GM19372 (cell line): ENCODE data around the gene CACNA1H.
"Not testable (repeated sequence)": the region's sequence is repeated elsewhere in the genome, so short reads cannot be mapped to it uniquely, and the experiment has no call there.

Experiments used
- ATAC-seq: cut with Tn5 transposase; IDR thresholded peaks from one replicate; pipeline ENCODE4 v1.9.1; 2021; ENCODE audit warnings: mild to moderate bottlenecking, low read depth, moderate library complexity; ENCODE audit not compliant: unreplicated experiment

The CACNA1H gene

GRCh38 chr16:1221628-1222552 lies 69.0 kb downstream of the CACNA1H start:
- no peak for ATAC-seq

GRCh38 chr16:1222553-1223354 lies 69.8 kb downstream of the CACNA1H start:
- ATAC-seq: no peak

GRCh38 chr16:1223355-1224214 lies 70.7 kb downstream of the CACNA1H start:
- no peak for ATAC-seq

GRCh38 chr16:1224558-1224957 lies 71.7 kb downstream of the CACNA1H start:
- no peak for ATAC-seq

DNA sequence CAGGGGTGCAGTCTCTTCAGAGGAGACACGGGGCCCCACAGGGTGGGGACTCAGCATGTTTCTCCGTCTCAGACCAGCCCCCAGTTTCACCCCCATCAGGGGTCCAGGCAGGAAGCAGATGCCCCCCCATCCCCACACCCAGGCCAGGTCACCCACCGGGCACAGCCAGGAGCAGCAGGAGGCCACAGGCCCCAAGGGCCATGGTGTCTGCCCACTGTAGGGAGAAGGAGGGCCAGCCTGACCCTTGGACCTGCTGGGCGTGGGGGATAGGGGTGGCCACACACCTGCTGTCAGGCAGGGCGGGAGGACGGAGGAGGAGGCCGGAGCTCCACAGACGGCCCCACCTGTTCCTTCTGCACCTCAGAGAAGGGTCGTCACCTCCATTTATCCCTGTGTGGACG lies 72.1 kb downstream of the CACNA1H start, which contains the start of gene TPSG1:
TPSG1 (minus strand) TSS at position 218 of the 401 bp plus-strand sequence; CDS start at position 202, 16 bp downstream.
- no peak for ATAC-seq

GRCh38 chr16:1225728-1226311 lies 72.9 kb downstream of the CACNA1H start:
- ATAC-seq: not testable (repeated sequence)

DNA sequence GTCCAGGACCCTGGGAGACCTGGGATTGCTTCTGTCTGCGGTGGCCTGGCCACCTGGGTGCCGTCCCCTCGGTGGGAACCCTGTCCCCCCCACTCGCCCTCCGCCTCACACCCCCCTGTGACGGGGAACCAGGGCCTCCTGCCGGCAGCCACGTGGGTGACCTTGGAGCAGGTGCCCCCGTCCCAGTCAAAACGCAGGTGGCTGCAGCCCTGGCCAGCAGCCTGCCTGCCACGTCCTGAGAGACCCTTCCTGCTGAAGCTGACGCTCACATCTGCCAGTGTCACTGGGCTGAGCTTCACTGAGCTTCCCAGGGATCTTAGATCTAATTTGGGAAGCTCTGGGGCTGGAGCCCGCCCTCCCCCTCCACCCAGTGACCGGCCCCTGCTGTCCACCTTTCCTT lies 73.8 kb downstream of the CACNA1H start:
- not testable (repeated sequence) for ATAC-seq

DNA sequence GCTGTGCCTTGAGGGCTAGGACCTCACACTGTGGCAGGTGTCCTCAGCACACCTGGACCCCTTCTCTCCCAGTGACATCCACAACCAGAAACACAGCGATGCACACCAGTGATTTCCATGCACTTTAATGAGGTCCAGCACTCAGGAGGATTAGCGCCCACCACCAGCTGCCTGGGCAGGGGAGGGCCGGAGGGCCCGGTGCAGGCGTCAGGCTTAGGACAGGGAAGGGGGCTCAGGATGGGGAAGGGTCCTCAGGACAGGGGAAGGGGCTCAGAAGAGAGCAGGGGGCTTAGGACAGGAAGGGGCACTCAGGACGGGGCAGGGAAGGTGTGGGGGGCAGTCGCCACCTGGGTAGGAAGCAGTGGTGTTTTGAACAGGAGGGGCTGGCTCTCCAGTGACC lies 75.3 kb downstream of the CACNA1H start:
- not testable (repeated sequence) for ATAC-seq

DNA sequence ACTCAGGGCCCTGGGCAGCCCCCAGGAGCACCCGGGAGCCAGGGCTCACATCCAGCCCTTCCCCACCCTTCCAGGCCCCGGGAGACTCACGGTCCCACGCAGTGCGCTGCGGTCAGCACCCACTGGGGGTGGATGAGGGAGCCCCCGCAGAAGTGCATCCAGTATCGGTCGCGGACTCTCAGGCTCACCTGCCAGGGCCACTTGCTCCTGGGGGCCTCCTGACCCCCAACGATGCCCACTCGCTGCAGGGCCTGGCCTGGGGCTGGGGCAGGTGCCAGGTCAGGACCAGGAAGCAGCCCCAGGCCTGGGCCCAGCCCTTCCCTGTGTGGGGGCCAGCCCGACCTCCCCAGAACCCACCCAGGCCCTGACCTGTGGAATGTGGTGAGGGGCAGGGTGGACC lies 76.6 kb downstream of the CACNA1H start:
- not testable (repeated sequence) for ATAC-seq

- ATAC-seq: not testable (repeated sequence)
Observed at GRCh38 chr16:1230084-1230470, 77.2 kb downstream of the CACNA1H start, which contains the start of gene TPSB2. TSS of gene TPSB2 (minus strand) at chr16:1230184. CDS start at chr16:1229951, 233 bp downstream.

DNA sequence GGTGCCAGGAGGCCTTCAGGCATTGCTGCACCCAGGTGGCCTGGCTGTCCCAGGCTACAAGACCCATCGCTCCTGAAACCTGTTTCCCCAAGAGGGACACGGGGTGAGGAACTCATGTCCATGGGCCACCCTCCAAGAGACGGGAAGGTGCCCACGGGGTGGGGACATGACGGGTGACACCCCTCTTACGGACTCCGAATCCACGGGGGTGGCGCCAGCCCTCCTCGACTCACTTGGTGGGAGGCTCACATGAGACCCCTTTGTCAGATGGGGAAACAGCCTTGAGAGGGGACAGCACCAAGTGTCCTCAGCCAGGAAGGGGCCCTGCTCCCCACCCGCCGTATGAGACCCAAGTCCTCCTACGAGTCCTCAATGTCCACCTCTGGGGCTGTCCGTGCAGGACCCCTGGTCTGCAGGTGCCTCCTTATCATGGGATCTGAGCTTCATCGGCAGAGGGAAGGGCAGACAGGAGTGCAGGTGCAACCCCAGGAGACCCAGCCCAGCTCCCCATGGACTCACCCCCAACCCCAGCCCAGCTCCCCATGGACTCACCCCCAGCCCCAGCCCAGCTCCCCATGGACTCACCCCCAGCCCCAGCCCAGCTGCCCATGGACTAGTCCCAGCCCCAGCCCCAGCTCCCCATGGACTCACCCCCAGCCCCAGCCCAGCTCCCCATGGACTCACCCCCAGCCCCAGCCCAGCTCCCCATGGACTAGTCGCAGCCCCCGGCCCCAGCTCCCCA lies 77.7 kb downstream of the CACNA1H start:
- ATAC-seq: not testable (repeated sequence)

GRCh38 chr16:1231301-1231700 lies 78.4 kb downstream of the CACNA1H start:
- ATAC-seq: not testable (repeated sequence)

DNA sequence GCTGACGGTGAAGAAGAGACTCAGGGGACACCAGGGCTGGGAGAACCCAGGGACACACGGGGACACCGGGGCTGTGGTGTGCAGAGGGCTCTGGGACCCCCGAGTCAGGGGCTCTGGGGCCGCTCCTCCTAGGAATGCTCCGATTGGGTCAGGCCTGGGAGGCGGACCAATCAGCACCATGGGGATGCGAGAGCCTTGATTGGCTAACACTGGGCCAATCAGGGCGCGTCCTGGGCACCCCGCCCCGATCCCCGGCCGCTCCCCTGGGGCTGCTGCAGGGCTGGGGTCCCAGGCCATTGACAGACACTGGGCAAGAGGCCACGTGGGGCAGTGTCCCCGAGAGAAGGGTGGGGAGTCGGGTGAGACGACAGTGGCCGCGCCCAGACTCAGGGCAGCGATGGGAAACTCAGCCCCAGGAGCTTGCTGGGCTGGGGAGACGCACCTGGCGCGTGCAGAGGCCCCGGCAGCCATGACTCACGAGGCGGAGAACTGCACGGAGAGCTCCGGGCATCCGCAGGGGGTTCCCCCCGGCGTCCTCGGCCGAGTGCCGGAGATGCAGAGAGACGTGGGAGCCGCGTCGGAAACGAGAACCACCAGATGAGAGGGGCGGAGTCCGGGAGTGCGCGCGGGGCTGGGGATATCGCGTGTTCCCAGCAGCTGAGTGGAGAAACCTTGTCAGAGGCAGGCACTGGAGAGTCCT lies 79.3 kb downstream of the CACNA1H start:
- not testable (repeated sequence) for ATAC-seq

- ATAC-seq: not testable (repeated sequence)
Observed at GRCh38 chr16:1236659-1237058, 83.8 kb downstream of the CACNA1H start.

GRCh38 chr16:1237990-1238389 lies 85.1 kb downstream of the CACNA1H start:
- ATAC-seq: no peak

GRCh38 chr16:1238909-1239308 lies 86.0 kb downstream of the CACNA1H start:
- not testable (repeated sequence) for ATAC-seq

DNA sequence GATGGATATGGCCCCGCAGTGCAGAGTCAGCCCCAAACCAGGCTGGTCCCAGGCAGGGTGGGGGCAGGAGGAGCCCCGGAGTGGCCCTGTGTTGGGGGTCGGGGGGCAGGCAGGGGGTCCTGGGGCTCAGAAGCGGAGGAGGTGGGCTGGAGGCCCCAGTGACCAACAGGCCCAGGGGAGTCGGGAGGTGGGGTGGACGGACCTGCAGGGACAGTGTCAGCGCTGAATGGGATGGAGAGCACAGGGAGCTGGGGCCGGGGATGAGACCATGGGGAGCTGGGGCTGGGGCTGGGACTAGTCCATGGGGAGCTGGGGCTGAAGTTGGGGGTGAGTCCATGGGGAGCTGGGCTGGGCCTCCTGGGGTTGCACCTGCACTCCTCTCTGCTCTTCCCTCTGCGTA lies 86.7 kb downstream of the CACNA1H start:
- not testable (repeated sequence) for ATAC-seq

DNA sequence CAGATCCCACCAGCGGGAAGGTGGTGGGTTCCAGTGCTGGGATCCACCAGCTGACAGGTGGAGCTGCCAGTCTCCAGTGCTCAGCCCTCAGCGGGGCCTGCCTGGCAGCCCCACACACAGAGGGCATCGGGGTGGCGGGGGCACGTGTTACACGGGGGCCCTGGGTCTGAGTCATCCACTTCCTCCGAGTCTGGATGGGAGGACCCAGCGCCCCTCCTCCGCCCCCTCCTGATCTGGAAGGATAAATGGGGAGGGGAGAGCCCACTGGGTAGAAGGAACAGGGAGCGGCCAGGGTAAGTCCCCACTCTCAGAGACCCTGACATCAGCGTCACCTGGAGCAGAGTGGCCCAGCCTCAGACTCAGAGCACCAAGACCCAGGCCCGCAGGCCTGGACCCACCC lies 87.5 kb downstream of the CACNA1H start, which contains the start of gene TPSAB1:
TPSAB1 (plus strand) TSS at position 270 of the 400 bp plus-strand sequence. CDS start 234 bp downstream, outside the sequence.
- not testable (repeated sequence) for ATAC-seq
